ENCODE data around the gene PPM1E. TPM values are rescaled to one million over a fixed set of nuclear protein-coding genes. Genes with fewer than 3 reads are reported as not detected.

The PPM1E gene
- total RNA-seq, 1 experiment from 2014 or later = 2.9 TPM

- no peak for DNase-seq (ENCODE audit: low read depth, low spot score)
- Histone ChIP-seq H3K36me3 (ENCODE audit: control insufficient read depth, insufficient read depth, low read length) (no peaks in the 10 kb centered on the region), H3K27me3 (ENCODE audit: control insufficient read depth, insufficient read depth, low read length) (no peaks in the 10 kb centered on the region), H3K4me1 (ENCODE audit: control insufficient read depth, insufficient read depth, low read length) (no peaks in the 10 kb centered on the region), H3K4me3 (ENCODE audit: low read depth in 2 of 2, low read length in 2 of 2) (no peak overlapping the region), H3K27ac (ENCODE audit: low read length) (no peak overlapping the region), H3K9me3 (ENCODE audit: control insufficient read depth, insufficient read depth, low read depth, low read length) (no peaks in the 10 kb centered on the region)
- intact Hi-C loops (cut with micrococcal nuclease; ENCODE audit: unreplicated experiment) (no loop called here), in situ Hi-C loops (cut with HindIII; ENCODE audit: low pct_unique_long_range_greater_than_20kb, low sequenced_read_pairs) (no loop called here)
- TF ChIP-seq TCF7L2 (IDR thresholded peaks at IDR 0.05; ENCODE audit: low read depth, low read length) (no peak), REST (IDR thresholded peaks at IDR 0.05; ENCODE audit: insufficient read depth in 1 of 2, low read depth in 2 of 2, low read length in 1 of 2) (no peak), CTCF (IDR thresholded peaks at IDR 0.05) (no peak), POLR2AphosphoS5 (IDR thresholded peaks at IDR 0.05; ENCODE audit: low read depth, low read length) (no peak), SIN3A (IDR thresholded peaks at IDR 0.05; ENCODE audit: borderline replicate concordance, insufficient read depth, low read depth, low read length) (no peak)
- no TSS peak for BruUV-seq (replicated peaks)
- POLR2A ChIA-PET = no interaction called here
- no peak for ATAC-seq
- CTCF ChIA-PET = no interaction called here
Measured at GRCh38 chr17:58918072-58918471, 162.4 kb downstream of the PPM1E start.

GRCh38 chr17:58918884-58919283 is 163.2 kb downstream of the PPM1E start:
- DNase-seq (ENCODE audit: low read depth, low spot score) (no peak), ATAC-seq (no peak)
- Histone ChIP-seq H3K36me3 (ENCODE audit: control insufficient read depth, insufficient read depth, low read length) (no peaks in the 10 kb centered on the region), H3K9me3 (ENCODE audit: control insufficient read depth, insufficient read depth, low read depth, low read length) (no peaks in the 10 kb centered on the region), H3K27ac (ENCODE audit: low read length) (no peak overlapping the region), H3K27me3 (ENCODE audit: control insufficient read depth, insufficient read depth, low read length) (no peaks in the 10 kb centered on the region), H3K4me3 (ENCODE audit: low read depth in 2 of 2, low read length in 2 of 2) (no peak overlapping the region), H3K4me1 (ENCODE audit: control insufficient read depth, insufficient read depth, low read length) (no peaks in the 10 kb centered on the region)
- intact Hi-C loops (cut with micrococcal nuclease; ENCODE audit: unreplicated experiment) (no loop called here), in situ Hi-C loops (cut with HindIII; ENCODE audit: low pct_unique_long_range_greater_than_20kb, low sequenced_read_pairs) (no loop called here)
- no TSS peak for BruUV-seq (replicated peaks)
- TF ChIP-seq CTCF (IDR thresholded peaks at IDR 0.05) (no peak), SIN3A (IDR thresholded peaks at IDR 0.05; ENCODE audit: borderline replicate concordance, insufficient read depth, low read depth, low read length) (no peak), TCF7L2 (IDR thresholded peaks at IDR 0.05; ENCODE audit: low read depth, low read length) (no peak), POLR2AphosphoS5 (IDR thresholded peaks at IDR 0.05; ENCODE audit: low read depth, low read length) (no peak), REST (IDR thresholded peaks at IDR 0.05; ENCODE audit: insufficient read depth in 1 of 2, low read depth in 2 of 2, low read length in 1 of 2) (no peak)
- ChIA-PET POLR2A (no interaction called here), CTCF (interaction anchor here (0.6 to 0.7 kb wide), 2 partner anchors 17 to 83 kb away, joined by 3 to 9 read pairs; no protein-coding TSS in a partner anchor)
